ENCODE measurements around the gene SAMD5.
"Not testable (repeated sequence)": the region's sequence is repeated elsewhere in the genome, so short reads cannot be mapped to it uniquely, and the experiment has no call there.

The SAMD5 gene

DNA sequence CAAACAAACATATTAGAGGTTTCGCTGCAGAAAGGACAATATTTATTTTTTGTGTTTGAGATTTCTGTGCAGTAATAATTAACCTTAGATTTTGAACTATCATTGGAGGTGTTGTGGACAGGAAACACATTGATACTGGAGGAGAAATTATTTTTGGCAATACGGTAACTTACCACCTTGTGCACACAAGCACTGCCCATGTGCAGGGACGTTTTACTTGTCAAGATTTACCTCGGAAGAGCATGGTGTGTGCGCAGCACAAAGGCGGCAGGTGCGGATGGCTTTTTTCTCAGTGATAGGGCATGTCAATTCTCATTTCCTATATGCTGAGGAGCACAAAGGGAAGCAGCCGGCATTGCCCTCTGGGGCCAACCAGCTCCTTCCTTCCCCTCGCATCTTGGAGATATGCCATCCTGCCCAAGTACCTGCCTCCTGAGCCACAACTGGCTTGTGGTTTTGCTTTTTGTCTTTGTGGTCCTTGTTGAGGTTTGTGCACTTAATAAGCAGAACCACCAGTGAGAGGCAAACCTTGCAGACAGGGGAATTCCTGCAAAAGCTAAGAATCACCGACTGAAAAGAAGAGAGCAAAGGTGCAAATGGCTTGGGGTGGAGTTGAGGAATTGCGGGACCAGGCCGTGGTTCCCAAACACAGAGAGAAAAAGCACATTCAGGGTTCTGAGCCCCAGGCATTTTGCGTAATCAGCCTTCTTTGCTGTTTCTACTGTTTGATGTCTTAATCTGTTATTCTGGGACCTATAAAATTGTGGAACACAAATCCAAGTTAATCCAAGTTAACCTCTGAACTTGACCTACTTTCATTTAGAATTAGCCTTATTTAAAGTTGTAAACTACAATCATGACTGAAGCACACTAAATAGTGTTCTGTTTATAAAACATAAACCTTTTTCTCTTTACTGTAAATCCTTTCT lies 21.9 kb downstream of the SAMD5 start:
- no peak overlapping the region for H3K27ac ChIP-seq
- TF ChIP-seq, protein P1, sequence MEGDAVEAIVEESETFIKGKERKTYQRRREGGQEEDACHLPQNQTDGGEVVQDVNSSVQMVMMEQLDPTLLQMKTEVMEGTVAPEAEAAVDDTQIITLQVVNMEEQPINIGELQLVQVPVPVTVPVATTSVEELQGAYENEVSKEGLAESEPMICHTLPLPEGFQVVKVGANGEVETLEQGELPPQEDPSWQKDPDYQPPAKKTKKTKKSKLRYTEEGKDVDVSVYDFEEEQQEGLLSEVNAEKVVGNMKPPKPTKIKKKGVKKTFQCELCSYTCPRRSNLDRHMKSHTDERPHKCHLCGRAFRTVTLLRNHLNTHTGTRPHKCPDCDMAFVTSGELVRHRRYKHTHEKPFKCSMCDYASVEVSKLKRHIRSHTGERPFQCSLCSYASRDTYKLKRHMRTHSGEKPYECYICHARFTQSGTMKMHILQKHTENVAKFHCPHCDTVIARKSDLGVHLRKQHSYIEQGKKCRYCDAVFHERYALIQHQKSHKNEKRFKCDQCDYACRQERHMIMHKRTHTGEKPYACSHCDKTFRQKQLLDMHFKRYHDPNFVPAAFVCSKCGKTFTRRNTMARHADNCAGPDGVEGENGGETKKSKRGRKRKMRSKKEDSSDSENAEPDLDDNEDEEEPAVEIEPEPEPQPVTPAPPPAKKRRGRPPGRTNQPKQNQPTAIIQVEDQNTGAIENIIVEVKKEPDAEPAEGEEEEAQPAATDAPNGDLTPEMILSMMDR (conservative IDR thresholded peaks at IDR 0.05) = no peak
- no peak for TF ChIP-seq ZFX (IDR thresholded peaks at IDR 0.05)

GRCh38 chr6:147531321-147531720 lies 22.8 kb downstream of the SAMD5 start:
- no peak for TF ChIP-seq ZFX (IDR thresholded peaks at IDR 0.05)
- TF ChIP-seq, protein P1 (conservative IDR thresholded peaks at IDR 0.05) = no peak
- no peak overlapping the region for H3K27ac ChIP-seq

GRCh38 chr6:147534116-147534860 lies 25.8 kb downstream of the SAMD5 start:
- no peak for TF ChIP-seq ZFX (IDR thresholded peaks at IDR 0.05)
- TF ChIP-seq, protein P1 (conservative IDR thresholded peaks at IDR 0.05) = no peak
- no peak overlapping the region for H3K27ac ChIP-seq

DNA sequence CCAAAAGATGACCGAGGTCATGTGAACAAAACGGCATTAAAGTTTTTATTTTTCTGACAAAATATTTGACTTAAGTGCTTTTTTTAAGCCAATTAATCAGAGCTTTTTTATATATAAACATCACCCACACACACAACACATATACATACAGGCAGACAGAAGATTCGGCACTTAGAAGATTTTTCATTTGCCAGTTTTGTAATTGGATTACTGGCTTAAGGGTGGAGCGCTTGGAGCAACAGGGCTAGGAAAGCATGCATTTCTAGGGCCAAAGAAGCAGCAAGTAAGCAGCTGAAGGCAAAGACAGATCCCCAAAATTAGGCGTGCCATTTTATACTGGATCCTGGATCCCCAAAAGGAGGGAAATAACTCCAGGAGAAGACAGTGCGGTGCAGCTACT lies 30.3 kb downstream of the SAMD5 start:
- no peak for TF ChIP-seq ZFX (IDR thresholded peaks at IDR 0.05)
- TF ChIP-seq, protein P1 (conservative IDR thresholded peaks at IDR 0.05) = no peak

GRCh38 chr6:147540075-147540474 lies 31.6 kb downstream of the SAMD5 start:
- TF ChIP-seq, protein P1 (conservative IDR thresholded peaks at IDR 0.05) = no peak
- TF ChIP-seq ZFX (IDR thresholded peaks at IDR 0.05) = no peak
- no peak overlapping the region for H3K27ac ChIP-seq

More for the DNA sequence above, 30.3 kb downstream of the SAMD5 start:
- no peak overlapping the region for H3K27ac ChIP-seq

DNA sequence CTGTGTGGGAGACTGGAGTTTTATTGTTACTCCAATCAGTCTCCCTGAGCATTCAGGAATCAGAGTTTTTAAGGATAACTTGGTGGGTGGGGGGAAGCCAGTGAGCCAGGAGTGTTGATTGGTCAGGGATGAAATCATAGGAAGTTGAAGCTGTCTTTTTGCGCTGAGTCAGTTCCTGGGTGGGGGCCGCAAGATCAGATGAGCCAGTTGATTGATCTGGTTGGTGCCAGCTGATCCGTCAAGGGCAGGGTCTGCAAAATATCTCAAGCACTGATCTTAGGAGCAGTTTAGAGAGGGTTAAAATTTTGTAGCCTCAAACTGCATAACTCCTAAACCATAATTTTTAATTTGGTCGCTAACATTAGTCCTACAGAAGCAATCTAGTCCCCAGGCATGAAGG lies 33.9 kb downstream of the SAMD5 start:
- H3K27ac ChIP-seq = not testable (repeated sequence)

DNA sequence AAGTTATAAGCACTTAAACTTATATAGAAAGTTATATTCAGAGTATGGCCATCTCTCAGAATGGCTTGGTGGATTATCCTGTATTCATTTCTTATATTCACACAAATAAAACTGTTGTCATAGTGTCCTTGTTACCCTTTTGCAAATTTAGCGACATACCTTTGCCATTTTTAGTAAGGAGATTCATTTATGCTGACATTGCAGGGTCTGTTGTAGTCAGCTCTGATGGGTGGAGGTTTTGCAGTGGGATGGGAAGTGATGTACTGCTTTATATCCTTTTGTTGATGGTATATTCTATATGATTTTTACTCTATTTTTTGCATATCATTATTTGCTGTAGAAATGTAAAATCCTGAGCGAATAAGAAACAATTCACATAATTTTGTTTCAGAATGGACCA lies 35.9 kb downstream of the SAMD5 start:
- no peak for TF ChIP-seq ZFX (IDR thresholded peaks at IDR 0.05)
- TF ChIP-seq, protein P1 (conservative IDR thresholded peaks at IDR 0.05) = no peak
- no peak overlapping the region for H3K27ac ChIP-seq
